ENCODE data around the gene CFAP20DC. TPM values are rescaled to one million over a fixed set of nuclear protein-coding genes. Genes with fewer than 3 reads are reported as not detected.
A peak's percentile ranks its signal among the peaks of the same experiment; 100 is the strongest.

CFAP20DC gene
- total and polyA plus RNA-seq, 2 of the 4 experiments (the other 2 are of a cell fraction) = 1.2 to 1.6 TPM

DNA sequence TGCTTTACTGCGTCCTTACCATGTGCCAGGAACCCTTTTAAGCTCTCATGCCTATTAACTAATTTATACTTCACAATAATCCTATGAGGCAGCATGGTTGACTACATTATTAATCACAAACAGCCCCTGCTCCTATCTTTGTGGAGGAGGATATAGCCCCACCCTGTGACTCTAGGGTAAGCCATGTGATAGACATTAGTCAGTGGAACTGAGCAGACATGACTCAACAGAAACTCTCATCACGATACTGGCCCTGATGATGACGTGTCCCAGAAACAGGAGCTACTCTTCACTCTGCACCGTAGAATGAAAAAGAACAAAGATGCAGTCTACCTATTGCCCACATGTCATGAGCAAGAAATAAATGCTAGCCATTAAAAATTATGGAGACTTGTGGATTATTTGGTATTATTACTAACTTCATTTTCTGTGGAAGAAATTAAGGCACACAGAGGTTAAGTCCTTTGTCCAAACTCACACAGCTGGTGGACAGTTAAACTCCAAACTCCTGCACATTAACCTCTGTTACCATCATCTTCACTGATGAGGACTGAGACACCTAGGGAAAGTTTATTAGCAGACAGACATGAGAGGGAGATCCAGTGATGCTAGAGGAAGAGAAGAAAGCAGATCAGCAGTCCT lies 51.2 kb downstream of the CFAP20DC start (continued):
- TF ChIP-seq MXI1 (IDR thresholded peaks at IDR 0.05; ENCODE audit: borderline replicate concordance, low read depth, low read length) = 0 out of 2 replicates have a peak, but pooled peaks have one; percentile 18

DNA sequence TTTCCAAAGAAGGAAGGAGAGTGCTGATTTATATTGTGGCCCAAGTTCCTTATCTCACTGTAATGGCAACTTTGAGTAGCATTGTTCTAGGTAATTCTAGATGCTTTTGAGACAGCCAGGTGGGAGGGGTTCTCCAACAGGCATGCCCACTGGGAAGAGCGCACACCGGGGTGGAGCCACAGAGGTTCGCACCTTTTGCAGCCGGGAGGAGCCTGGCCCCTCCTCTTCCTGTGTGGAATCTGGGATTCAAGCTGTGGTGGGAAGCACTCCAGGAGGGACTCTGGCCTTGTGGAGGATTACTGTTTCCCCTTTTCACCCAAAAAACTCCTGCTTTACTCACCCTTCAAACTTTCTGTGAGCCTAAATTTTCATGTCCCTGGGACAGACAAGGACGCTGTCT lies 53.1 kb downstream of the CFAP20DC start:
- intact Hi-C loops (cut with micrococcal nuclease) (loop anchor here (5.0 to 10.0 kb wide), 2 partner anchors 201 to 428 kb away; no protein-coding TSS in a partner anchor), in situ Hi-C loops (cut with MboI; ENCODE audit: low sequenced_read_pairs) (loop anchor here (10.0 to 25.0 kb wide), 4 partner anchors 208 to 816 kb away; no protein-coding TSS in a partner anchor), dilution Hi-C loops (cut with HindIII; ENCODE audit: low sequenced_read_pairs, unreplicated experiment) (no loop called here)
- Histone ChIP-seq H3K4me2 (ENCODE audit: low read depth, low read length) (no peak overlapping the region), H2BK120ac (ENCODE audit: low read depth, low read length) (peak overlapping the region; percentile 37; the same call in 1 of the 2 replicates), H2AFZ (replicated peaks; ENCODE audit: low read length, poor library complexity) (no peak overlapping the region), H3K56ac (ENCODE audit: extremely low read depth, insufficient read depth, low read length) (no peak overlapping the region), H3K36me3 (ENCODE audit: control insufficient read depth, insufficient read depth, low read length) (no peaks in the 10 kb centered on the region), H3K27ac (ENCODE audit: insufficient read depth, low read length) (no peak overlapping the region; the same call in 1 of the 2 replicates), H2AK5ac (ENCODE audit: low read depth, low read length) (peak overlapping the region; percentile 50; the same call in 1 of the 2 replicates), H3K27me3 (ENCODE audit: control insufficient read depth, insufficient read depth, low read length) (no peaks in the 10 kb centered on the region), H3K14ac (replicated peaks; ENCODE audit: low read depth, low read length) (no peak overlapping the region), H3K4me1 (ENCODE audit: control insufficient read depth, insufficient read depth, low read length) (peaks cover 10% of the 10 kb centered on the region), H3K18ac (ENCODE audit: low read depth, low read length) (no peak overlapping the region), H3K9me1 (ENCODE audit: insufficient read depth, low read length) (peaks cover 9% of the 10 kb centered on the region; the same call in 1 of the 2 replicates), H3K9me3 (ENCODE audit: control insufficient read depth, insufficient read depth, low read length) (no peaks in the 10 kb centered on the region), H2BK15ac (ENCODE audit: low read depth, low read length) (peak overlapping the region; percentile 12; the same call in 1 of the 3 replicates), H3K4ac (ENCODE audit: low read depth, low read length) (peak overlapping the region; percentile 3; the same call in 1 of the 2 replicates), H2BK20ac (ENCODE audit: low read depth, low read length) (peak overlapping the region; percentile 39; the same call in 1 of the 2 replicates), H2BK5ac (ENCODE audit: low read depth, low read length, poor library complexity, severe bottlenecking) (no peak overlapping the region), H3K79me1 (ENCODE audit: low read depth in 1 of 2, low read length in 2 of 2) (no peaks in the 10 kb centered on the region), H3K4me3 (ENCODE audit: insufficient read depth, low read depth, low read length) (no peak overlapping the region), H2AK9ac (replicated peaks; ENCODE audit: low read depth, low read length, poor library complexity) (no peak overlapping the region), H4K8ac (ENCODE audit: low read depth in 2 of 2, low read length in 2 of 2) (peak overlapping the region in 1 of 2 experiments; percentile 9; a peak in 1 of 4 replicates), H4K5ac (ENCODE audit: low read depth, low read length) (peak overlapping the region; percentile 37; the same call in 1 of the 2 replicates), H4K91ac (ENCODE audit: insufficient read depth, low read depth, low read length) (no peak overlapping the region), H3K9ac (ENCODE audit: low read depth, low read length) (no peak overlapping the region), H3K23ac (ENCODE audit: low read depth, low read length) (no peak overlapping the region), H4K20me1 (ENCODE audit: insufficient read depth, low read length) (no peaks in the 10 kb centered on the region)
- DNase-seq (no peak), ATAC-seq (ENCODE audit: low read depth) (no peak)
- ChIA-PET CTCF (interaction anchor here (3.0 kb wide), 1 partner anchor 56 kb away, joined by 12 read pairs; no protein-coding TSS in a partner anchor), POLR2A (ENCODE audit: unreplicated experiment) (no interaction called here)
- no CpG with 5 or more reads among the region's 5 CpGs for WGBS, 2 experiments (ENCODE audit: extremely low coverage in 2 of 2, insufficient read length in 1 of 2)
- no TSS peak for BruUV-seq (replicated peaks)
- TF ChIP-seq BHLHE40 (IDR thresholded peaks at IDR 0.05; ENCODE audit: low read depth, low read length) = no peak
- TF ChIP-seq, protein P1, sequence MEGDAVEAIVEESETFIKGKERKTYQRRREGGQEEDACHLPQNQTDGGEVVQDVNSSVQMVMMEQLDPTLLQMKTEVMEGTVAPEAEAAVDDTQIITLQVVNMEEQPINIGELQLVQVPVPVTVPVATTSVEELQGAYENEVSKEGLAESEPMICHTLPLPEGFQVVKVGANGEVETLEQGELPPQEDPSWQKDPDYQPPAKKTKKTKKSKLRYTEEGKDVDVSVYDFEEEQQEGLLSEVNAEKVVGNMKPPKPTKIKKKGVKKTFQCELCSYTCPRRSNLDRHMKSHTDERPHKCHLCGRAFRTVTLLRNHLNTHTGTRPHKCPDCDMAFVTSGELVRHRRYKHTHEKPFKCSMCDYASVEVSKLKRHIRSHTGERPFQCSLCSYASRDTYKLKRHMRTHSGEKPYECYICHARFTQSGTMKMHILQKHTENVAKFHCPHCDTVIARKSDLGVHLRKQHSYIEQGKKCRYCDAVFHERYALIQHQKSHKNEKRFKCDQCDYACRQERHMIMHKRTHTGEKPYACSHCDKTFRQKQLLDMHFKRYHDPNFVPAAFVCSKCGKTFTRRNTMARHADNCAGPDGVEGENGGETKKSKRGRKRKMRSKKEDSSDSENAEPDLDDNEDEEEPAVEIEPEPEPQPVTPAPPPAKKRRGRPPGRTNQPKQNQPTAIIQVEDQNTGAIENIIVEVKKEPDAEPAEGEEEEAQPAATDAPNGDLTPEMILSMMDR (conservative IDR thresholded peaks at IDR 0.05; ENCODE audit: low read depth, low read length) = no peak
- TF ChIP-seq MAZ (IDR thresholded peaks at IDR 0.05; ENCODE audit: borderline replicate concordance, low read depth, low read length) = no peak
- no peak for TF ChIP-seq NFE2L2 (IDR thresholded peaks at IDR 0.05; ENCODE audit: low read depth, low read length)
- TF ChIP-seq, protein P2, sequence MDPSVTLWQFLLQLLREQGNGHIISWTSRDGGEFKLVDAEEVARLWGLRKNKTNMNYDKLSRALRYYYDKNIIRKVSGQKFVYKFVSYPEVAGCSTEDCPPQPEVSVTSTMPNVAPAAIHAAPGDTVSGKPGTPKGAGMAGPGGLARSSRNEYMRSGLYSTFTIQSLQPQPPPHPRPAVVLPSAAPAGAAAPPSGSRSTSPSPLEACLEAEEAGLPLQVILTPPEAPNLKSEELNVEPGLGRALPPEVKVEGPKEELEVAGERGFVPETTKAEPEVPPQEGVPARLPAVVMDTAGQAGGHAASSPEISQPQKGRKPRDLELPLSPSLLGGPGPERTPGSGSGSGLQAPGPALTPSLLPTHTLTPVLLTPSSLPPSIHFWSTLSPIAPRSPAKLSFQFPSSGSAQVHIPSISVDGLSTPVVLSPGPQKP (IDR thresholded peaks at IDR 0.05; ENCODE audit: borderline replicate concordance, low read depth, low read length) = no peak
- no peak for TF ChIP-seq FOS (IDR thresholded peaks at IDR 0.05; ENCODE audit: low read depth, low read length)
- TF ChIP-seq, protein P3, sequence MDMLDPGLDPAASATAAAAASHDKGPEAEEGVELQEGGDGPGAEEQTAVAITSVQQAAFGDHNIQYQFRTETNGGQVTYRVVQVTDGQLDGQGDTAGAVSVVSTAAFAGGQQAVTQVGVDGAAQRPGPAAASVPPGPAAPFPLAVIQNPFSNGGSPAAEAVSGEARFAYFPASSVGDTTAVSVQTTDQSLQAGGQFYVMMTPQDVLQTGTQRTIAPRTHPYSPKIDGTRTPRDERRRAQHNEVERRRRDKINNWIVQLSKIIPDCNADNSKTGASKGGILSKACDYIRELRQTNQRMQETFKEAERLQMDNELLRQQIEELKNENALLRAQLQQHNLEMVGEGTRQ (IDR thresholded peaks at IDR 0.05; ENCODE audit: low read depth, low read length) = no peak
- no peak for TF ChIP-seq RFX5 (IDR thresholded peaks at IDR 0.05; ENCODE audit: low read depth, low read length)
- TF ChIP-seq RAD21 (IDR thresholded peaks at IDR 0.05; ENCODE audit: low read length) = no peak
- TF ChIP-seq SMC3 (IDR thresholded peaks at IDR 0.05; ENCODE audit: low read depth, low read length) = no peak
- TF ChIP-seq CEBPB (IDR thresholded peaks at IDR 0.05; ENCODE audit: low read depth, low read length) = no peak
